Testis (tissue), 2 donors: Measurements from ENCODE around the gene DDHD1.

Source experiments
- POLR2A ChIP-seq: fragments of 450-650 bp; IDR thresholded peaks from one replicate; pipeline ENCODE4 v1.6.1; 2017; ENCODE audit warnings: antibody characterized with exemption, mild to moderate bottlenecking, moderate library complexity
- TF ChIP-seq, protein P1 (sequence below), 3 experiments: fragments of 450-650 bp in 2 of 3; fragments of 200-600 bp in 1 of 3; sonication (generic) in 1 of 3; IDR thresholded peaks; one replicate each; pipeline ENCODE4 v1.5.1; 2016 to 2019; ENCODE audit warnings: antibody characterized with exemption in 3 of 3, mild to moderate bottlenecking in 2 of 3, moderate library complexity in 1 of 3

GRCh38 chr14:53048631-53049030 lies 104.5 kb downstream of the DDHD1 start:
- TF ChIP-seq POLR2A: no peak
- TF ChIP-seq, protein P1, sequence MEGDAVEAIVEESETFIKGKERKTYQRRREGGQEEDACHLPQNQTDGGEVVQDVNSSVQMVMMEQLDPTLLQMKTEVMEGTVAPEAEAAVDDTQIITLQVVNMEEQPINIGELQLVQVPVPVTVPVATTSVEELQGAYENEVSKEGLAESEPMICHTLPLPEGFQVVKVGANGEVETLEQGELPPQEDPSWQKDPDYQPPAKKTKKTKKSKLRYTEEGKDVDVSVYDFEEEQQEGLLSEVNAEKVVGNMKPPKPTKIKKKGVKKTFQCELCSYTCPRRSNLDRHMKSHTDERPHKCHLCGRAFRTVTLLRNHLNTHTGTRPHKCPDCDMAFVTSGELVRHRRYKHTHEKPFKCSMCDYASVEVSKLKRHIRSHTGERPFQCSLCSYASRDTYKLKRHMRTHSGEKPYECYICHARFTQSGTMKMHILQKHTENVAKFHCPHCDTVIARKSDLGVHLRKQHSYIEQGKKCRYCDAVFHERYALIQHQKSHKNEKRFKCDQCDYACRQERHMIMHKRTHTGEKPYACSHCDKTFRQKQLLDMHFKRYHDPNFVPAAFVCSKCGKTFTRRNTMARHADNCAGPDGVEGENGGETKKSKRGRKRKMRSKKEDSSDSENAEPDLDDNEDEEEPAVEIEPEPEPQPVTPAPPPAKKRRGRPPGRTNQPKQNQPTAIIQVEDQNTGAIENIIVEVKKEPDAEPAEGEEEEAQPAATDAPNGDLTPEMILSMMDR (IDR thresholded peaks at IDR 0.05): no peak
